Neural crest cell (in vitro differentiated cells): ENCODE measurements around the gene TEX38. TPM values are rescaled to one million over a fixed set of nuclear protein-coding genes. Genes with fewer than 3 reads are reported as not detected.

Experiments used
- DNase-seq: peaks from one replicate; pipeline ENCODE4 v3.0.0; 2021; ENCODE audit warnings: low read depth, mixed read lengths, low spot score
- H3K27ac Mint-ChIP-seq: one replicate; pipeline ENCODE4 v1.8.0; 2021; ENCODE audit warnings: mild to moderate bottlenecking, mixed read lengths; ENCODE audit not compliant: unreplicated experiment
- H3K27me3 Mint-ChIP-seq: 2 replicates; pipeline ENCODE4 v1.8.0; 2021; ENCODE audit warnings: low read depth, mild to moderate bottlenecking, mixed read lengths
- H3K36me3 Mint-ChIP-seq: 2 replicates; pipeline ENCODE4 v1.8.0; 2021; ENCODE audit warnings: low read depth, mild to moderate bottlenecking, mixed read lengths
- H3K4me1 Mint-ChIP-seq: 2 replicates; pipeline ENCODE4 v1.8.0; 2021; ENCODE audit warnings: mixed read lengths
- H3K4me3 Mint-ChIP-seq: one replicate; pipeline ENCODE4 v1.8.0; 2021; ENCODE audit warnings: mild to moderate bottlenecking, mixed read lengths
- H3K9me3 Mint-ChIP-seq: 2 replicates; pipeline ENCODE4 v1.8.0; 2021; ENCODE audit warnings: mixed read lengths
- long read RNA-seq: library from polyadenylated mRNA; unstranded; transcript quantifications from one replicate; pipeline ENCODE4 v2.0.0, GENCODE V29; 2020
- total RNA-seq: library from RNA; stranded (reverse); gene quantifications from 2 replicates; pipeline ENCODE4 v1.2.1, GENCODE V29; 2021
- TF ChIP-seq, protein P1 (sequence below): fragments of 200-600 bp; sonication (generic); conservative IDR thresholded peaks from 2 replicates; pipeline ENCODE4 v1.5.0; 2021; ENCODE audit warnings: antibody characterized with exemption, mild to moderate bottlenecking

TEX38 gene
- total RNA-seq, result 0.26 TPM in 1 of 2 replicates, not detected in the other
- long read RNA-seq, result 0 reads

DNA sequence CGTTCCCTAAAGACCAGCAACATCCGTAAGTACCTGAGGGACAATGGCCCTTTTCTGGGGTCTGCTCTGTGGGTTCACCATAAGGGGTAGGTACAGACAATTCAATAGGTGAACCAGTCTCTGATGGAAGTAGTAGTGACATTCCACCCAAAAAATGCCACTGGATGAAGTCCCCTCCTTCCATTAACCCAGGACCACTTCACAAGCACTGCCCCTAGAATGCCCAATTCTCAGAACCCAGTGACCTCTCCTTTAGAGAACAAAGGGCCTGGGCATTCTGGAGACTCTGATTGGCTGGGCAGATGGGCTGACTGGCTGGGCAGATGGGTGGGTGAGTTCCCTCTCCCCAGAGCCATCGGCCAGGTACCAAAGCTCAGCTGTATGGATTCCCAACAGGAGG is at the start of gene TEX38:
Gene TEX38, plus strand, starts transcription at position 301 of the 400 bp plus-strand sequence. Its CDS starts 81 bp downstream, at position 382.
- TF ChIP-seq, protein P1, sequence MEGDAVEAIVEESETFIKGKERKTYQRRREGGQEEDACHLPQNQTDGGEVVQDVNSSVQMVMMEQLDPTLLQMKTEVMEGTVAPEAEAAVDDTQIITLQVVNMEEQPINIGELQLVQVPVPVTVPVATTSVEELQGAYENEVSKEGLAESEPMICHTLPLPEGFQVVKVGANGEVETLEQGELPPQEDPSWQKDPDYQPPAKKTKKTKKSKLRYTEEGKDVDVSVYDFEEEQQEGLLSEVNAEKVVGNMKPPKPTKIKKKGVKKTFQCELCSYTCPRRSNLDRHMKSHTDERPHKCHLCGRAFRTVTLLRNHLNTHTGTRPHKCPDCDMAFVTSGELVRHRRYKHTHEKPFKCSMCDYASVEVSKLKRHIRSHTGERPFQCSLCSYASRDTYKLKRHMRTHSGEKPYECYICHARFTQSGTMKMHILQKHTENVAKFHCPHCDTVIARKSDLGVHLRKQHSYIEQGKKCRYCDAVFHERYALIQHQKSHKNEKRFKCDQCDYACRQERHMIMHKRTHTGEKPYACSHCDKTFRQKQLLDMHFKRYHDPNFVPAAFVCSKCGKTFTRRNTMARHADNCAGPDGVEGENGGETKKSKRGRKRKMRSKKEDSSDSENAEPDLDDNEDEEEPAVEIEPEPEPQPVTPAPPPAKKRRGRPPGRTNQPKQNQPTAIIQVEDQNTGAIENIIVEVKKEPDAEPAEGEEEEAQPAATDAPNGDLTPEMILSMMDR, result no peak
- Mint-ChIP-seq H3K9me3 (no peaks in the 10 kb centered on the region), H3K36me3 (no peaks in the 10 kb centered on the region), H3K4me3 (peak within 1 kb of the TSS; percentile 11), H3K4me1 (peaks cover 11% of the 10 kb centered on the region), H3K27me3 (no peaks in the 10 kb centered on the region), H3K27ac (no peak within 1 kb of the TSS)
- DNase-seq, result no peak

DNA sequence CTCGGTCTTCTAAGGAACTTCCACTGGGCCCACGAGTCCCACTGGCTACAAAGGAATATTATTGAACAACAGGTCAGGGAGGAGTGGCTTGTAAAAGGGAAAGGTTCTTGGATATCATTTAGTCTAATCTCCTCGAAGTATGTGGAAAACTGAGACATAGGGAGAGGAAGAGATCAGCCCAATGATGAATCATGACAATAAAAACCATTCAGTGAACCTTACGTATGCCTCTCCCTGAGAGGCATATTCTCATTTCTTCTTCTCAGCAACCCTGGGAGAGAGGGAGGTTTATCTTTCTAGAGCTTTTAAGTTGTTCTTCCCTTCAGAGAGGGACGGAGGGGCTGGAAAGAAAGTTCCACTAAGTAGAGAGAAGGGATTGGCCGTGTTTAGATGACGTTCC is 49.7 kb upstream of the TEX38 start:
- H3K4me3 Mint-ChIP-seq, result no peak overlapping the region
- TF ChIP-seq, protein P1, result no peak
- H3K27ac Mint-ChIP-seq, result no peak overlapping the region
- peaks cover 4% of the 10 kb centered on the region for H3K27me3 Mint-ChIP-seq
- peaks cover 17% of the 10 kb centered on the region for H3K4me1 Mint-ChIP-seq
- H3K36me3 Mint-ChIP-seq, result peaks cover 2% of the 10 kb centered on the region
- no peaks in the 10 kb centered on the region for H3K9me3 Mint-ChIP-seq
- no peak for DNase-seq

DNA sequence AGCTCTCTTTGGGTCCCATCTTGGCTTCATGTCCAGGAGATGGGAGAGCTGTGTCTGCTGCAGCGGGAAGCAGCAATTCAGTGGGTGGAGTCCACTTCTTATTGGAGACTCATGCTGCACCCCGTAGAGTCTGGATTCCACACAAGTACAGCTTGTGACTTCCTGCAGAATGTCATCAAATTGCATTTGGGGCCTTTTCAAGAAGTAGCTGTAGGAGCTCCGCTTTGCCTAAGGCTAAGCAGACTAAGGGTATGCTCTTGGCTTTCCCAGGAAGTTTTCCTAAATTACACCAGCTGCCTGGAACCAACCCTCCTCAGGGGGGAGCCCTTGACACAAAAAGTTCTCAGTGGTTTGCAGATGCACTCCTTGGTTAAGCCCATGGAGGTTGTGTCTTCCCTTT is 49.3 kb upstream of the TEX38 start:
- DNase-seq, result no peak
- H3K4me3 Mint-ChIP-seq, result no peak overlapping the region
- peaks cover 13% of the 10 kb centered on the region for H3K4me1 Mint-ChIP-seq

DNA sequence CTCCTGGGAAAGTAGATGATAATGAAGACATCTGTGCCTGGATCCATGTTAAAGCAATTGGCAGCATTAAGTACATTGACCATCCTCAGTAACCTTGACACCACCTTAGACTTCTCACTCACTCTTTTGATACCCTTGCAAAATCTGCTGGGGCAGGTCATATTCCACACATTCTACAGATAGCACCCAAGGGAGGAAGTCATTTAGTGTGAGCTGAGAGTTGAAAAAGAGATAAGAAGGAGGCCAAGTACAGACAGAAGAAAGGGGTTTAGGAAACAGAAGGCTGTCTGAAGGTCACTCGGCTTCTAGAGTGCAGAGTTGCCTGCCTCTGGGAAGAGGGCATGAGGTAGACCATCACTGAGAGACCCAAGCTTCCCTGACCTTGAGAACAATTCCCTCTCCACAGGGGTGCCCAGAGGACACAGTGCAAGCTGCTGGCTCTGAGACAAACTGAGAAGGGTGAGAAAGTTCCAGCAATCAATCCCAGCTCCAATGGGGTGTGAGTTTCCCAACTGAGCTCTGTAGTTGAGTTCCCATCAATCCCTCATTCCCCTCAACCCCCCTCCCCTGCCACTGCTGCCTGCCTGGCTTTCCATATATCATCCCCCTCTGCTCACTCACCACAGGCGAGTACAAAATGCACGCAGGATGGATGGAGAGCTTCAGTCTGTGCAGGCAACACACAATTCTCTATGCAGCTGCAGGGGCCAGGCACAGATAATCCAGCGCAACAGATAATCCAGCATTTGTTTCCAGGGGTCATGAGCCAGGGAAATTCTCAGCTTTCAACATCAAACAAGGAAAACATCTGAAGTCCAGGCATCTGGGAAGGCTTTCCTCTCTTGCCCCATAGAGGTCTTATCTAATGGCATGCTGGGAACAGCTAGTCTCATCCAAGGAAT is 47.7 kb upstream of the TEX38 start:
- TF ChIP-seq, protein P1, result no peak
- no peak overlapping the region for H3K27ac Mint-ChIP-seq
- H3K9me3 Mint-ChIP-seq, result no peaks in the 10 kb centered on the region
- no peak for DNase-seq
- peaks cover 8% of the 10 kb centered on the region for H3K36me3 Mint-ChIP-seq
- H3K4me3 Mint-ChIP-seq, result no peak overlapping the region
- peaks cover 7% of the 10 kb centered on the region for H3K4me1 Mint-ChIP-seq
- H3K27me3 Mint-ChIP-seq, result no peaks in the 10 kb centered on the region

More for the DNA sequence above, 49.3 kb upstream of the TEX38 start:
- Mint-ChIP-seq H3K36me3 (peaks cover 2% of the 10 kb centered on the region), H3K27ac (no peak overlapping the region), H3K27me3 (peaks cover 4% of the 10 kb centered on the region), H3K9me3 (no peaks in the 10 kb centered on the region)
- TF ChIP-seq, protein P1, result peak; percentile 52

GRCh38 chr1:46630719-46631118 is 40.9 kb upstream of the TEX38 start:
- H3K36me3 Mint-ChIP-seq, result peaks cover 8% of the 10 kb centered on the region
- no peaks in the 10 kb centered on the region for H3K4me1 Mint-ChIP-seq
- DNase-seq, result no peak
- TF ChIP-seq, protein P1, result no peak
- H3K4me3 Mint-ChIP-seq, result no peak overlapping the region
- no peaks in the 10 kb centered on the region for H3K9me3 Mint-ChIP-seq
- H3K27ac Mint-ChIP-seq, result no peak overlapping the region
- no peaks in the 10 kb centered on the region for H3K27me3 Mint-ChIP-seq
